22Rv1 (cell line): Measurements from ENCODE around the gene ERVH48-1.
"Not testable (repeated sequence)": the region's sequence is repeated elsewhere in the genome, so short reads cannot be mapped to it uniquely, and the experiment has no call there.

Source experiments
- H3K27ac ChIP-seq: fragments of 450-650 bp; 2 replicates; pipeline ENCODE4 v1.5.1; 2017
- ZFX ChIP-seq: fragments of 450-650 bp; IDR thresholded peaks from 2 replicates; pipeline ENCODE4 v1.6.1; 2017; ENCODE audit warnings: antibody characterized with exemption, borderline replicate concordance
- TF ChIP-seq, protein P1 (sequence below): fragments of 450-650 bp; IDR thresholded peaks from 2 replicates; pipeline ENCODE4 v1.5.1; 2017; ENCODE audit warnings: mild to moderate bottlenecking

ERVH48-1 gene

DNA sequence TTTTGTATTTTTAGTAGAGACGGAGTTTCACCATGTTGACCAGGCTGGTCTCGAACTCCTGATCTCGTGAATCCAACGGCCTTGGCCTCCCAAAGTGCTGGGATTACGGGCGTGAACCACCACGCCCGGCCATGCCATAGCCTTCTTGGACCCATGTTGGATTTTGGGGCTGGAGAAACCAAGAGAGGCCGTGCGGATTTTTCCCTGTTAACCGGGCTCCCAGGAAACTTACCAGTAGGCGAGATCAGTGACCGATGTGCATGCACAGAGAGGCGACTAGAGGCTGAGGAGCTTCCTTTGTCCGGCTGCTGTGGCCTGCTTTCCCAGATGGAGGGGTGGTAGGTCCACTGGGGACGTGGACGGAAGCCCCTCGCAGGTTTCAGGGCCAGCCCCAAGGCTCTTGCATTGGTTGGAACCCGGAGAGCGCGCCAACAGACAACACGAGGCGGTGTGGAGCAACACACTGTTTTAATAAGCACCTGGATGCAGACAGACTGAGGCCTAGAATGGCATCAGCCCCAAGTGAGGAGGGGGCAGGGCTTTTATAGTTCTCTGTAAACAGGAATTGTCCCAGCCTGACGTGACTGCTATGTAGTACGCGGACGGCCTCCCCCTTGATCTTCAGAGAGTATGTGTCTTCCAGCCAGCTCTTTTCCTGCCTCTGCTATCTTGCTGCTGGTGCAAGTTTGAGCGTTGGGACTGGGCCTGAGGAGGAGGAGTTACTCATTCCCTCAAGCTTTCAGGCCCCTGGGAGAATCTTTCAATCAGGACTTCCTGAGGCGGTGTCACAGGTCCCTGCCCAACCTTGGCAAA lies at the start of gene ERVH48-1:
Gene ERVH48-1 (minus strand): TSS at position 517 of the 813 bp plus-strand sequence. CDS start 6,624 bp downstream, outside the sequence.
- H3K27ac ChIP-seq = peak within 1 kb of the TSS; percentile 65
- no peak for TF ChIP-seq ZFX
- TF ChIP-seq, protein P1, sequence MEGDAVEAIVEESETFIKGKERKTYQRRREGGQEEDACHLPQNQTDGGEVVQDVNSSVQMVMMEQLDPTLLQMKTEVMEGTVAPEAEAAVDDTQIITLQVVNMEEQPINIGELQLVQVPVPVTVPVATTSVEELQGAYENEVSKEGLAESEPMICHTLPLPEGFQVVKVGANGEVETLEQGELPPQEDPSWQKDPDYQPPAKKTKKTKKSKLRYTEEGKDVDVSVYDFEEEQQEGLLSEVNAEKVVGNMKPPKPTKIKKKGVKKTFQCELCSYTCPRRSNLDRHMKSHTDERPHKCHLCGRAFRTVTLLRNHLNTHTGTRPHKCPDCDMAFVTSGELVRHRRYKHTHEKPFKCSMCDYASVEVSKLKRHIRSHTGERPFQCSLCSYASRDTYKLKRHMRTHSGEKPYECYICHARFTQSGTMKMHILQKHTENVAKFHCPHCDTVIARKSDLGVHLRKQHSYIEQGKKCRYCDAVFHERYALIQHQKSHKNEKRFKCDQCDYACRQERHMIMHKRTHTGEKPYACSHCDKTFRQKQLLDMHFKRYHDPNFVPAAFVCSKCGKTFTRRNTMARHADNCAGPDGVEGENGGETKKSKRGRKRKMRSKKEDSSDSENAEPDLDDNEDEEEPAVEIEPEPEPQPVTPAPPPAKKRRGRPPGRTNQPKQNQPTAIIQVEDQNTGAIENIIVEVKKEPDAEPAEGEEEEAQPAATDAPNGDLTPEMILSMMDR = no peak

DNA sequence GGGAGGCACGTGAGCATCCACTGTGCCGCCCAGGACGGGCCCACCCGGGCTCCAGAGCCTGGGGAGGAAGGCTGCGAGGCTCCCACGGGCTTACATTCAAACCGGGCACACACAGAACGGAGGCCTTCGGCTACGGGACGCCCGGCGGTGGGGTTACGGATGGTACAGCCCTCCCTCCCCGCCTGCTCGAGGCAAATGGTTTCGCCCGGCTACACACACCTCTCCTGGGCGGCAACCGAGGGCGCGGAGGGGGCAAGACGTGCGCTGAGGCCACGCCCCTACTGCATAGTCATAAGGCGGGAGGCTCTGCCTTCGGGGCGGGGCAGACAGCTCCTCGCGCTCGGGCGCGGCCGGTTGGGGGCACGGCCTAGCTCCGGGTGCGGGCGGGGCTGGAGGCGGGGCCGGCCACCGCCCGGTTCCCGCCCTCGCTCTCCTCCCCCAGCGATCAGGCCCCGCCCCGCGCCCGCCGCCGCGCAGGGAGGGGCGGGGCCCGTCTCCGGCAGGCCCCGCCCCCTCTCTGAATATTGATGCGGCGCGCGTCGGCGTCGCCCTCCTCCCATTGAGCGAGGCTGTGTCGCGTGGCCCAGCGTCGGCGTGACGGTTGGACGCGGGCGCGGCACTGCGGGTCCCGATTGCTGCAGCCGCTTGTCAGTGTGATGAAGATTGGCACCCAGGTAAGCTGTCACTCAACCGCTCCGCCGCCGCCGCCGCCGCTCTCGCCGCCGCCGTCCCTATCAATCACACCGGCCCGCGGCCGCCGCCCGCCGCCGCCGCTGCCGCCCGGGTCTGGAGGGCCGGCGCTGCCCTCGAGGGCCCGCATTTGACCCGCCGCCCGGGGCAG lies 48.8 kb upstream of the ERVH48-1 start, which contains the start of gene PKNOX1:
Gene PKNOX1 (plus strand): TSS at position 572 of the 841 bp plus-strand sequence. CDS start 29,820 bp downstream, outside the sequence.
- no peak for TF ChIP-seq ZFX
- TF ChIP-seq, protein P1 = no peak
- H3K27ac ChIP-seq = peak within 1 kb of the TSS; percentile 99

DNA sequence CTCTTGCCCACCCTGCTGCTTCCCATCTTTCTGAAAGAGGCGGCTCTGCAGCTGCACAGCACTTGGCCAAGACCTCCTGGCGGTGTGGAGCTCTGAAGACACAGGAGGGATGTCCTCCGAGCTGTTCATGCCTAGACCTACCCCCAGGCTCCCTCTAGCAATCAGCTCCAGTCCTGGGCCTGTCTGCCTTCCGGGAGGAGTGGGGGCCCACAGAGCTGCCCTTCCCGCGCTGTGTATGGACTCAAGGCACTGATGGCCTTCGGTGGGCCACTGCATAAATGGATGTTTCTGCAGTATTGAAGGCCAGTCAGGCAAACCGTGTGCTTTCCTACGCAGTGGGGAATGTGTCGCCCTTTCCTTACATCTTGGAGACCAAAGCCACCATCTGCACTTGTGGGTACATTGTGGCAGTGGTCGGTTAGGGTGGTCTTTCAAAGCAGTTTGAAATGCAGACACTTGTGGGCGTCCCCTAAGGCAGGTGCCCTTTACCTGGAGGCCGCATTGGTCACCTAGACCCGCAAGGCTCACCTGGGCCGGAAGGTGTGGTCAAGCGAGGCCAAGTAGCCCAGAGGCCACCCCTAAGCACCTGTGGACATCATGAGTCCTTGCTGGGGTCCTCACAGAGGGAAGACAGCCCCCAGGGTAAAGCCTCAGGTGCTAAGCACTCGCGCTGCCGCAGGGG lies 48.0 kb upstream of the ERVH48-1 start:
- TF ChIP-seq, protein P1 = no peak
- no peak for TF ChIP-seq ZFX
- H3K27ac ChIP-seq = peak overlapping the region; percentile 99

DNA sequence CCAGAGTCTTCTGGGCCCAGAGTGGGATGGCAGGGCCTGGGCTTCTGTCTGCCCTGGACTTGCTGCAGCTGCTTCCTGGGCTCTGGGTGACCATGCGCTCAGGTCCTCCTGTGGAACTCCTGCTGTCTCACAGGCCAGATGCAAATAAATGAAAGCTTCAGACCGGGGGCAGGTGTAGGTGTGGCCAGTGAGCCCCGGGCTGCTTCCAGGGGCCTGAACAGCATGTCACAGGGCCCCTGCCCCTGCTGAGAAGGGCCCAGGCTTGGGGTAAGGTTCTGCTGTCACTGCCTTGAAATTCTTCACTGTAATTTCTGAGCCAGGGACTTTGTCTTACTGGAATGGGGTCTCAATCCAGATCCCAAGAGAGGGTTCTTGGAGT lies 46.5 kb upstream of the ERVH48-1 start:
- TF ChIP-seq ZFX = no peak
- H3K27ac ChIP-seq = no peak overlapping the region

DNA sequence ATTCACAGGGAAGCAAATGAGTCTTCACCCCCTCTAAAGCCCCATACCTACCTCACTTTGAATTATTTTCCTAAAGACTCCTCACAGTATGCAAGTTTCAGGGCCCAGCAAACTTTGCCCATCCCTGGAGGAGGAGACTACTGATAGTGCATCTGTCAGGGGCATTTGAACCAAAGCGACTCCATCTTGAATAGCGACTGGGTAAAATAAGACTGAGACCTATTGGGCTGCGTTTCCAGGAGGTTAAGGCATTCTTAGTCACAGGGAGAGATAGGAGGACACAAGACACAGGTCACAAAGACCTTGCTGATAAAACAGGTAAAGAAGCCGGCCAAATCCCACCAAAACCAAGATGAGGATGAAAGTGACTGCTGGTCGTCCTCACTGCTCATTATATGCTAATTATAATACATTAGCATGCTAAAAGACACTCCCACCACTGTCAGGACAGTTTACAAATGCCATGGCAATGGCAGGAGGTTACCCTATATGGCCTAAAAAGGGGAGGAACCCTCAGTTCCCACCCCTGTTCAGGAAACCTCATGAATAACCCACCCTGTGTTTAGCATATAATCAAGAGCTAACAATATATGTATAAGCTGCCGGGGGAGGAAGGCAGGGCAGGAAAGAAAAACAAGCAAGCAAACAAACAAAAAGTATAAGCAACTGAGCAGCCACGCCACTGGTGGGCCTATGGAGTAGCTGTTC lies 45.7 kb upstream of the ERVH48-1 start:
- no peak overlapping the region for H3K27ac ChIP-seq

DNA sequence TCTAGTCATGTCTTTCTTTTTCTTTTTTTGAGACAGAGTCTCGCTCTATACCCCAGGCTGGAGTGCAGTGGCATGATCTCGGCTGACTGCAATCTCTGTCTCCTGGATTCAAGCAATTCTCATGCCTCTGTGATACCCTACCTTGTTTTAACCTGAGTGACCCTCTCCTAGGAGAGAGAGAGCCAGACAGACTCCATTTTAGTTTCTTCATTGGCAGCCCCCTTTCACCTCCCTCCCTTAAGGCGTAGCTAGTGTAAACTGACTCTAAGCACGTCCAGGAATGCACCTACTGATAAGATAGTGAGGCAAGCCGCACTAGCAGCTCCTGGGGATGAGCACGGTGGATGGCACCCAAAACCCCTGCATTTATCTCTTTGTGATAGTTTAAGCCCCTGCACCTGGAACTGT lies 43.8 kb upstream of the ERVH48-1 start:
- no peak overlapping the region for H3K27ac ChIP-seq
- TF ChIP-seq, protein P1 = no peak
- no peak for TF ChIP-seq ZFX

More for the DNA sequence above, 45.7 kb upstream of the ERVH48-1 start:
- TF ChIP-seq, protein P1 = no peak

DNA sequence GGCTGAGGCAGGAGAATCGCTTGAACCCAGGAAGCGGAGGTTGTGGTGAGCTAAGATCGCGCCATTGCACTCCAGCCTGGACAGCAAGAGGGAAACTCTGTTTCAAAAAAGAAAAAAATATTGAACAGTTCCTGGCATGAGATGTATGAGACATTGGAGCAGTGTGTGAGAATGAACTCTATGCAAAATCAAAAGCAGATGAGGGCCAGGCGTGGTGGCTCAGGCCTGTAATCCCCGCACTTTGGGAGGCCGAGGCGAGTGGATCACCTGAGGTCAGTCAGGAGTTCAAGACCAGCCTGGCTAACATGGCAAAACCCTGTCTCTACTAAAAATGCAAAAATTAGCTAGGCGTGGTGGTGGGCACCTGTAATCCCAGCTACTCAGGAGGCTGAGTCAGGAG lies 42.2 kb upstream of the ERVH48-1 start:
- not testable (repeated sequence) for H3K27ac ChIP-seq
